GM23338 (cell line): ENCODE measurements around the gene PKM. TPM values are rescaled to one million over a fixed set of nuclear protein-coding genes. Genes with fewer than 3 reads are reported as not detected.

Source experiments
- ATAC-seq: fragments of 200-7000 bp; cut with Tn5 transposase; 3 replicates; pipeline ENCODE4 v1.9.1; 2020
- DNase-seq: peaks from one replicate; pipeline ENCODE4 v3.0.0-alpha.2; 2015; ENCODE audit warnings: low spot score
- H2AFZ ChIP-seq: fragments of 200-600 bp; sonication (generic); 2 replicates; pipeline ENCODE4 v1.8.0; 2016; ENCODE audit warnings: antibody characterized with exemption, mild to moderate bottlenecking, moderate library complexity
- H3F3A ChIP-seq: fragments of 200-600 bp; sonication (generic); replicated peaks from 2 replicates; pipeline ENCODE4 v1.8.0; 2017; ENCODE audit warnings: antibody characterized with exemption, mixed run types, low read depth
- H3K27ac ChIP-seq: fragments of 200-600 bp; sonication (generic); 2 replicates; pipeline ENCODE4 v1.6.1; 2016; ENCODE audit warnings: low read depth
- H3K27me3 ChIP-seq: fragments of 200-600 bp; sonication (generic); 2 replicates; pipeline ENCODE4 v1.8.0; 2016; ENCODE audit warnings: mild to moderate bottlenecking, mixed run types, moderate library complexity; ENCODE audit not compliant: insufficient read depth
- H3K36me3 ChIP-seq: fragments of 200-600 bp; sonication (generic); 2 replicates; pipeline ENCODE4 v1.8.0; 2016; ENCODE audit warnings: mild to moderate bottlenecking; ENCODE audit not compliant: insufficient read depth
- H3K4me1 ChIP-seq: fragments of 200-600 bp; sonication (generic); 2 replicates; pipeline ENCODE4 v1.8.0; 2016; ENCODE audit warnings: mild to moderate bottlenecking, moderate library complexity; ENCODE audit not compliant: insufficient read depth
- H3K4me2 ChIP-seq: fragments of 200-600 bp; sonication (generic); 2 replicates; pipeline ENCODE4 v1.7.1; 2017; ENCODE audit warnings: mixed run types
- H3K4me3 ChIP-seq: fragments of 200-600 bp; sonication (generic); 2 replicates; pipeline ENCODE4 v1.6.1; 2016; ENCODE audit warnings: mixed run types
- H3K79me2 ChIP-seq: fragments of 200-600 bp; sonication (generic); replicated peaks from 2 replicates; pipeline ENCODE4 v1.8.0; 2017; ENCODE audit warnings: mild to moderate bottlenecking; ENCODE audit not compliant: insufficient read depth
- H3K9me2 ChIP-seq: fragments of 200-600 bp; sonication (generic); 2 replicates; pipeline ENCODE4 v1.8.0; 2017; ENCODE audit not compliant: insufficient read depth
- H4K20me1 ChIP-seq: fragments of 200-600 bp; sonication (generic); replicated peaks from 2 replicates; pipeline ENCODE4 v1.8.0; 2017; ENCODE audit warnings: mild to moderate bottlenecking; ENCODE audit not compliant: insufficient read depth
- H3K27ac Mint-ChIP-seq: 2 replicates; pipeline ENCODE4 v1.8.0; 2020; ENCODE audit warnings: inconsistent platforms, mild to moderate bottlenecking, moderate library complexity, mixed read lengths
- H3K27me3 Mint-ChIP-seq: 3 replicates; pipeline ENCODE4 v1.8.0; 2022; ENCODE audit warnings: low read depth, mild to moderate bottlenecking, moderate library complexity, mixed read lengths, inconsistent platforms; ENCODE audit not compliant: insufficient read depth, poor library complexity
- H3K36me3 Mint-ChIP-seq: 3 replicates; pipeline ENCODE4 v1.8.0; 2021; ENCODE audit warnings: low read depth, mild to moderate bottlenecking, inconsistent platforms, moderate library complexity, mixed read lengths
- H3K4me1 Mint-ChIP-seq: 3 replicates; pipeline ENCODE4 v1.8.0; 2020; ENCODE audit warnings: mild to moderate bottlenecking, inconsistent platforms, mixed read lengths
- H3K4me3 Mint-ChIP-seq: 3 replicates; pipeline ENCODE4 v1.8.0; 2021; ENCODE audit warnings: moderate library complexity, mild to moderate bottlenecking, inconsistent platforms, mixed read lengths
- H3K9me3 Mint-ChIP-seq: 3 replicates; pipeline ENCODE4 v1.8.0; 2020; ENCODE audit warnings: moderate library complexity, mild to moderate bottlenecking, inconsistent platforms, mixed read lengths
- CREB1 ChIP-seq: fragments of 250-450 bp; sonication (Bioruptor Pico); IDR thresholded peaks from 2 replicates; pipeline ENCODE4 v1.5.0; 2020; ENCODE audit warnings: low read depth, mild to moderate bottlenecking, moderate library complexity
- CTCF ChIP-seq, 2 experiments: fragments of 200-600 bp in 1 of 2; sonication (generic) in 1 of 2; conservative IDR thresholded peaks; 2 replicates each; pipeline versions ENCODE4 v1.5.1 to v1.6.1; 2016 to 2017; ENCODE audit warnings: antibody characterized with exemption in 2 of 2, low read depth in 2 of 2, mild to moderate bottlenecking in 2 of 2, moderate library complexity in 1 of 2
- ETS1 ChIP-seq: IDR thresholded peaks from 2 replicates; pipeline ENCODE4 v1.6.1; 2016; ENCODE audit warnings: antibody characterized with exemption
- EZH2 ChIP-seq: fragments of 200-600 bp; sonication (generic); IDR thresholded peaks from one replicate; pipeline ENCODE4 v1.8.0; 2017; ENCODE audit warnings: antibody characterized with exemption, mild to moderate bottlenecking, low read depth; ENCODE audit not compliant: unreplicated experiment
- EZH2phosphoT487 ChIP-seq: fragments of 200-600 bp; sonication (generic); IDR thresholded peaks from one replicate; pipeline ENCODE4 v1.8.1; 2018; ENCODE audit warnings: antibody characterized with exemption; ENCODE audit not compliant: unreplicated experiment
- JUNB ChIP-seq: IDR thresholded peaks from one replicate; pipeline ENCODE4 v1.6.1; 2016; ENCODE audit warnings: antibody characterized with exemption; ENCODE audit not compliant: unreplicated experiment
- NANOG ChIP-seq: IDR thresholded peaks from 2 replicates; pipeline ENCODE4 v1.6.1; 2016; ENCODE audit warnings: antibody characterized with exemption, borderline replicate concordance
- POLR2AphosphoS5 ChIP-seq: IDR thresholded peaks from 2 replicates; pipeline ENCODE4 v1.6.1; 2016; ENCODE audit warnings: antibody characterized with exemption, low read depth
- REST ChIP-seq: IDR thresholded peaks from one replicate; pipeline ENCODE4 v1.6.1; 2018; ENCODE audit warnings: antibody characterized with exemption; ENCODE audit not compliant: unreplicated experiment
- STAT1 ChIP-seq: IDR thresholded peaks from one replicate; pipeline ENCODE4 v1.6.1; 2016; ENCODE audit warnings: antibody characterized with exemption; ENCODE audit not compliant: unreplicated experiment
- ZNF114 ChIP-seq: fragments of 250-450 bp; sonication (Bioruptor Pico); IDR thresholded peaks from 2 replicates; pipeline ENCODE4 v1.5.0; 2020; ENCODE audit warnings: mild to moderate bottlenecking, moderate library complexity
- ZNF331 ChIP-seq: fragments of 250-450 bp; sonication (Bioruptor Pico); IDR thresholded peaks from 2 replicates; pipeline ENCODE4 v1.5.0; 2020; ENCODE audit warnings: low read depth, mild to moderate bottlenecking, moderate library complexity
- ZNF462 ChIP-seq: fragments of 250-450 bp; sonication (Bioruptor Pico); IDR thresholded peaks from 2 replicates; pipeline ENCODE4 v1.5.0; 2020; ENCODE audit warnings: mild to moderate bottlenecking, moderate library complexity
- polyA plus RNA-seq: library from polyadenylated mRNA; unstranded; fragments of >200 nt; fragmentation: Nextera tagmentation; extraction: Ambion mirVana; gene quantifications from 2 replicates; pipeline ENCODE4 v1.2.1, GENCODE V29; 2016
- total RNA-seq: library from RNA; depleted of rRNA; stranded (reverse); fragments of >200 nt; shearing (Covaris generic); gene quantifications from 2 replicates; pipeline ENCODE4 v1.2.3, GENCODE V29; 2014

PKM gene
- total and polyA plus RNA-seq, 2 experiments from 2014 or later: 432 to 1,137 TPM

- peaks cover 39% of the 10 kb centered on the region for H3K36me3 Mint-ChIP-seq
- H3K27me3 ChIP-seq: no peaks in the 10 kb centered on the region
- H3K27ac Mint-ChIP-seq: no peak overlapping the region
- no peak overlapping the region for H2AFZ ChIP-seq
- H3K27ac ChIP-seq: no peak overlapping the region
- ATAC-seq (no peak), DNase-seq (no peak)
- no peaks in the 10 kb centered on the region for H3K9me2 ChIP-seq
- H3K4me1 Mint-ChIP-seq: peaks cover 30% of the 10 kb centered on the region
- H3K4me3 Mint-ChIP-seq: no peak overlapping the region
- no peak for TF ChIP-seq NANOG
- no peak for TF ChIP-seq EZH2
- TF ChIP-seq JUNB: no peak
- TF ChIP-seq ETS1: no peak
- no peak for TF ChIP-seq ZNF331 (CRISPR knock-in tag)
- no peak for TF ChIP-seq STAT1
- TF ChIP-seq REST: no peak
- TF ChIP-seq ZNF462 (CRISPR knock-in tag): no peak
- TF ChIP-seq POLR2AphosphoS5: no peak
- TF ChIP-seq EZH2phosphoT487: no peak
- TF ChIP-seq CTCF (conservative IDR thresholded peaks at IDR 0.05; ENCODE audit: low read depth in 2 of 2): no peak
- no peak for TF ChIP-seq ZNF114 (CRISPR knock-in tag)
- TF ChIP-seq CREB1 (CRISPR knock-in tag): no peak
- 0 out of 2 replicates have a peak, but pooled peaks cover 4% of the 10 kb centered on the region for H3K36me3 ChIP-seq
- no peaks in the 10 kb centered on the region for H3F3A ChIP-seq
- peaks cover 68% of the 10 kb centered on the region for H3K27me3 Mint-ChIP-seq
- no peaks in the 10 kb centered on the region for H3K9me3 Mint-ChIP-seq
- peaks cover 10% of the 10 kb centered on the region; the same call in 1 of the 2 replicates for H4K20me1 ChIP-seq
- H3K4me1 ChIP-seq: peaks cover 8% of the 10 kb centered on the region; the same call in 1 of the 2 replicates
- H3K79me2 ChIP-seq: no peaks in the 10 kb centered on the region
- no peak overlapping the region for H3K4me3 ChIP-seq
- no peak overlapping the region for H3K4me2 ChIP-seq
Measured at GRCh38 chr15:72239652-72240051, 8.7 kb upstream of the PKM start.
